ENCODE results near the gene TOM1.

The TOM1 gene

GRCh38 chr22:35390933-35391332 is 91.2 kb downstream of the TOM1 start:
- no peak for ATAC-seq (ENCODE audit: low read depth)
- Histone ChIP-seq H3K27ac (ENCODE audit: poor library complexity, severe bottlenecking) (no peak overlapping the region), H3K9me3 (ENCODE audit: severe bottlenecking) (no peaks in the 10 kb centered on the region), H3K27me3 (ENCODE audit: insufficient read depth, poor library complexity, severe bottlenecking) (no peaks in the 10 kb centered on the region), H3K36me3 (ENCODE audit: low read depth) (no peaks in the 10 kb centered on the region), H3K4me3 (ENCODE audit: severe bottlenecking) (no peak overlapping the region), H3K4me1 (ENCODE audit: insufficient read depth, poor library complexity, severe bottlenecking) (no peaks in the 10 kb centered on the region)
- TF ChIP-seq CTCF (IDR thresholded peaks at IDR 0.05; ENCODE audit: poor library complexity, severe bottlenecking): no peak
- no peak for DNase-seq (ENCODE audit: low spot score)

GRCh38 chr22:35392357-35392756 is 92.7 kb downstream of the TOM1 start:
- no peak for ATAC-seq (ENCODE audit: low read depth)

GRCh38 chr22:35393116-35394010 is 93.7 kb downstream of the TOM1 start:
- Histone ChIP-seq H3K9me3 (ENCODE audit: severe bottlenecking) (no peaks in the 10 kb centered on the region), H3K4me1 (ENCODE audit: insufficient read depth, poor library complexity, severe bottlenecking) (no peaks in the 10 kb centered on the region), H3K27me3 (ENCODE audit: insufficient read depth, poor library complexity, severe bottlenecking) (no peaks in the 10 kb centered on the region), H3K36me3 (ENCODE audit: low read depth) (no peaks in the 10 kb centered on the region), H3K4me3 (ENCODE audit: severe bottlenecking) (no peak overlapping the region), H3K27ac (ENCODE audit: poor library complexity, severe bottlenecking) (no peak overlapping the region)
- no peak for DNase-seq (ENCODE audit: low spot score)
- TF ChIP-seq CTCF (IDR thresholded peaks at IDR 0.05; ENCODE audit: poor library complexity, severe bottlenecking): no peak
- ATAC-seq (ENCODE audit: low read depth): no peak

More at GRCh38 chr22:35392357-35392756, 92.7 kb downstream of the TOM1 start:
- Histone ChIP-seq H3K36me3 (ENCODE audit: low read depth) (no peaks in the 10 kb centered on the region), H3K4me1 (ENCODE audit: insufficient read depth, poor library complexity, severe bottlenecking) (no peaks in the 10 kb centered on the region), H3K27ac (ENCODE audit: poor library complexity, severe bottlenecking) (no peak overlapping the region), H3K4me3 (ENCODE audit: severe bottlenecking) (no peak overlapping the region), H3K27me3 (ENCODE audit: insufficient read depth, poor library complexity, severe bottlenecking) (no peaks in the 10 kb centered on the region), H3K9me3 (ENCODE audit: severe bottlenecking) (no peaks in the 10 kb centered on the region)
- no peak for TF ChIP-seq CTCF (IDR thresholded peaks at IDR 0.05; ENCODE audit: poor library complexity, severe bottlenecking)
- no peak for DNase-seq (ENCODE audit: low spot score)

GRCh38 chr22:35394011-35394312 is 94.3 kb downstream of the TOM1 start:
- Histone ChIP-seq H3K27me3 (ENCODE audit: insufficient read depth, poor library complexity, severe bottlenecking) (no peaks in the 10 kb centered on the region), H3K27ac (ENCODE audit: poor library complexity, severe bottlenecking) (no peak overlapping the region), H3K4me3 (ENCODE audit: severe bottlenecking) (no peak overlapping the region), H3K9me3 (ENCODE audit: severe bottlenecking) (no peaks in the 10 kb centered on the region), H3K36me3 (ENCODE audit: low read depth) (no peaks in the 10 kb centered on the region), H3K4me1 (ENCODE audit: insufficient read depth, poor library complexity, severe bottlenecking) (no peaks in the 10 kb centered on the region)
- ATAC-seq (ENCODE audit: low read depth) (no peak), DNase-seq (ENCODE audit: low spot score) (no peak)
- TF ChIP-seq CTCF (IDR thresholded peaks at IDR 0.05; ENCODE audit: poor library complexity, severe bottlenecking): no peak
